Measurements from ENCODE around the gene SH2B3. TPM values are rescaled to one million over a fixed set of nuclear protein-coding genes. Genes with fewer than 3 reads are reported as not detected.

The SH2B3 gene
- total and polyA plus RNA-seq, 2 donors (not counting 1 experiment from before 2014, with no cell fraction given), result 21.9 to 69.4 TPM

DNA sequence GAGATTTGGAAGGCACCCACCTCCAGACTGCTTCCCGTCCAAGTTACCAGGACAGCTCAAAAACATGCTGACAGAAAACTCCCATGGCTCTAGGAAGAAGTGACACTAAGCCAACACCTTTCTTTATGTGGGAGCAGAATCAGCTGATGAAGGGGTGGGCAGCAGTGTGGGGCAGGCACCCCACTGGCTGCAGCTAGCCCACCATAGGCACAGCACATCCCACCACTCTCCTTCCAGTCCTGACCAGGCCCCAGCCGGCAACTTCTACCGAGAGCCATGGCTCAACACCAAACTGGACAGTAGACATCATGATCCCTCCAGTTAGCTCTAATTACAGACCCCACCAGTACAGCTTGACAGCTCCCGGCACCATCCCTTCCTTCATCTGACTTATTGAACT lies 45.0 kb downstream of the SH2B3 start:
- H3K4me2 ChIP-seq (replicated peaks; ENCODE audit: low read depth, low read length, poor library complexity, severe bottlenecking), result no peak overlapping the region
- no peak overlapping the region for H2AFZ ChIP-seq (ENCODE audit: insufficient read depth, low read depth, low read length, poor library complexity, severe bottlenecking)
- intact Hi-C loops (cut with micrococcal nuclease), result loop anchor here (1.0 to 2.0 kb wide), 5 partner anchors 16 to 119 kb away; no protein-coding TSS in a partner anchor
- Mint-ChIP-seq H3K27ac (peak overlapping the region; percentile 42), H3K27me3 (no peaks in the 10 kb centered on the region), H3K4me1 (peaks cover 39% of the 10 kb centered on the region), H3K4me3 (no peak overlapping the region), H3K9me3 (ENCODE audit: insufficient read depth) (no peaks in the 10 kb centered on the region)
- ATAC-seq (ENCODE audit: low read depth), result no peak
- no peak overlapping the region for H3K4me3 ChIP-seq (ENCODE audit: control extremely low read depth in 1 of 5, extremely low read depth in 1 of 5, insufficient read depth in 1 of 5, low read depth in 2 of 5, low read length in 4 of 5)
- peak overlapping the region in 1 of 2 donors; percentile 34 for H3K27ac ChIP-seq (ENCODE audit: low read length in 2 of 2)
- H3K9ac ChIP-seq (ENCODE audit: low read length), result no peak overlapping the region
- peaks cover 8 to 34% of the 10 kb centered on the region in 2 donors for H3K4me1 ChIP-seq (ENCODE audit: control insufficient read depth in 2 of 2, insufficient read depth in 2 of 2, low read length in 2 of 2)
- DNase-seq, result peak; percentile 13
- peaks cover 2 to 77% of the 10 kb centered on the region in 2 experiments for H3K36me3 ChIP-seq (replicated peaks in 1 of 2; ENCODE audit: control extremely low read depth in 1 of 2, control insufficient read depth in 1 of 2, extremely low read depth in 1 of 2, insufficient read depth in 2 of 2, low read length in 1 of 2)
- no peaks in the 10 kb centered on the region for H3K27me3 ChIP-seq (replicated peaks in 1 of 4; ENCODE audit: control extremely low read depth in 1 of 4, control insufficient read depth in 3 of 4, insufficient read depth in 4 of 4, low read length in 3 of 4)
- no peak for TF ChIP-seq EZH2 (IDR thresholded peaks at IDR 0.05; ENCODE audit: borderline replicate concordance, insufficient read depth, low read depth, low read length, poor library complexity, severe bottlenecking)
- TF ChIP-seq, protein P1, sequence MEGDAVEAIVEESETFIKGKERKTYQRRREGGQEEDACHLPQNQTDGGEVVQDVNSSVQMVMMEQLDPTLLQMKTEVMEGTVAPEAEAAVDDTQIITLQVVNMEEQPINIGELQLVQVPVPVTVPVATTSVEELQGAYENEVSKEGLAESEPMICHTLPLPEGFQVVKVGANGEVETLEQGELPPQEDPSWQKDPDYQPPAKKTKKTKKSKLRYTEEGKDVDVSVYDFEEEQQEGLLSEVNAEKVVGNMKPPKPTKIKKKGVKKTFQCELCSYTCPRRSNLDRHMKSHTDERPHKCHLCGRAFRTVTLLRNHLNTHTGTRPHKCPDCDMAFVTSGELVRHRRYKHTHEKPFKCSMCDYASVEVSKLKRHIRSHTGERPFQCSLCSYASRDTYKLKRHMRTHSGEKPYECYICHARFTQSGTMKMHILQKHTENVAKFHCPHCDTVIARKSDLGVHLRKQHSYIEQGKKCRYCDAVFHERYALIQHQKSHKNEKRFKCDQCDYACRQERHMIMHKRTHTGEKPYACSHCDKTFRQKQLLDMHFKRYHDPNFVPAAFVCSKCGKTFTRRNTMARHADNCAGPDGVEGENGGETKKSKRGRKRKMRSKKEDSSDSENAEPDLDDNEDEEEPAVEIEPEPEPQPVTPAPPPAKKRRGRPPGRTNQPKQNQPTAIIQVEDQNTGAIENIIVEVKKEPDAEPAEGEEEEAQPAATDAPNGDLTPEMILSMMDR (IDR thresholded peaks at IDR 0.05), result no peak
- peaks cover 28% of the 10 kb centered on the region for H3K79me2 ChIP-seq (ENCODE audit: control insufficient read depth, insufficient read depth, low read length)
- POLR2A ChIA-PET, result interaction anchor here (0.5 to 1.8 kb wide), 3 partner anchors 15 to 75 kb away, joined by 3 to 5 read pairs (median 3); no protein-coding TSS in a partner anchor
- WGBS (ENCODE audit: insufficient coverage), result 100% methylated on average over 3 of the region's 4 CpGs
- no peaks in the 10 kb centered on the region for H3K9me3 ChIP-seq (ENCODE audit: control extremely low read depth in 1 of 3, control insufficient read depth in 2 of 3, insufficient read depth in 1 of 3, low read length in 2 of 3)
- CTCF ChIA-PET, result interaction anchor here (0.6 to 42.0 kb wide), 18 partner anchors 8 to 1436 kb away, joined by 3 to 1472 read pairs (median 20); partner anchors contain the start of gene SH2B3
- H4K20me1 ChIP-seq (ENCODE audit: control insufficient read depth, insufficient read depth, low read length, poor library complexity, severe bottlenecking), result peaks cover 15% of the 10 kb centered on the region

DNA sequence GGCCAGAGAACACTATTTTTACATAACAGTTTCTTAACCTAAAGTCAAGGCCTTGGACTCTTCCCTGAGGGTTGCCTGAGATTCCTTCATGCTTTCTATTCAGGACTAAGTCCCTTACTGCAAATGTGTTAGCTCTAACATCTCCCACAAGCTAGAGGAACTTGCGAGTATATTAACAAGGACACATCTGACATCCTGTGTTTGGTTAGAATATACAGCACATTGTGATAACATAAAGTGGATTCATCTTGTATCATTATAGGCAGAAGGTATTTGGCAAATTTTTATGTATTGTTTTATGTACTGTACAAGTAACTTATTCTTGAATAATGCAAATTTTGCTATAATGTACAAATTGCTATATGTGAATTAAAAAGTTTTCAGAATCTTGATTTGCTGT lies 45.5 kb downstream of the SH2B3 start:
- Histone ChIP-seq H3K9me3 (ENCODE audit: control extremely low read depth in 1 of 3, control insufficient read depth in 2 of 3, insufficient read depth in 1 of 3, low read length in 2 of 3) (no peaks in the 10 kb centered on the region), H3K9ac (ENCODE audit: low read length) (no peak overlapping the region), H4K20me1 (ENCODE audit: control insufficient read depth, insufficient read depth, low read length, poor library complexity, severe bottlenecking) (peaks cover 10% of the 10 kb centered on the region), H3K27me3 (replicated peaks in 1 of 4; ENCODE audit: control extremely low read depth in 1 of 4, control insufficient read depth in 3 of 4, insufficient read depth in 4 of 4, low read length in 3 of 4) (no peaks in the 10 kb centered on the region), H3K36me3 (replicated peaks in 1 of 2; ENCODE audit: control extremely low read depth in 1 of 2, control insufficient read depth in 1 of 2, extremely low read depth in 1 of 2, insufficient read depth in 2 of 2, low read length in 1 of 2) (peaks cover 2 to 78% of the 10 kb centered on the region in 2 experiments), H3K27ac (ENCODE audit: low read length in 2 of 2) (peak overlapping the region in 1 of 2 donors; percentile 34), H3K4me3 (ENCODE audit: control extremely low read depth in 1 of 5, extremely low read depth in 1 of 5, insufficient read depth in 1 of 5, low read depth in 2 of 5, low read length in 4 of 5) (no peak overlapping the region), H3K4me1 (ENCODE audit: control insufficient read depth in 2 of 2, insufficient read depth in 2 of 2, low read length in 2 of 2) (peaks cover 2 to 29% of the 10 kb centered on the region in 2 donors), H2AFZ (ENCODE audit: insufficient read depth, low read depth, low read length, poor library complexity, severe bottlenecking) (no peak overlapping the region), H3K4me2 (replicated peaks; ENCODE audit: low read depth, low read length, poor library complexity, severe bottlenecking) (no peak overlapping the region), H3K79me2 (ENCODE audit: control insufficient read depth, insufficient read depth, low read length) (peaks cover 23% of the 10 kb centered on the region)
- ATAC-seq (ENCODE audit: low read depth), result no peak
- no CpG with 5 or more reads among the region's 1 CpG for WGBS (ENCODE audit: insufficient coverage)
- no peak for TF ChIP-seq EZH2 (IDR thresholded peaks at IDR 0.05; ENCODE audit: borderline replicate concordance, insufficient read depth, low read depth, low read length, poor library complexity, severe bottlenecking)
- TF ChIP-seq, protein P1 (IDR thresholded peaks at IDR 0.05), result no peak
- CTCF ChIA-PET, result interaction anchor here (0.6 to 42.0 kb wide), 32 partner anchors 8 to 1437 kb away, joined by 3 to 1472 read pairs (median 7); partner anchors contain the start of genes ACAD10, BRAP, PHETA1 and SH2B3
- peaks cover 33% of the 10 kb centered on the region for H3K4me1 Mint-ChIP-seq
- peak overlapping the region; percentile 42 for H3K27ac Mint-ChIP-seq
- POLR2A ChIA-PET, result interaction anchor here (1.0 to 1.8 kb wide), 2 partner anchors 16 to 48 kb away, joined by 5 to 14 read pairs; no protein-coding TSS in a partner anchor
- no peak overlapping the region for H3K4me3 Mint-ChIP-seq
- no peak for DNase-seq
- no peaks in the 10 kb centered on the region for H3K9me3 Mint-ChIP-seq (ENCODE audit: insufficient read depth)
- H3K27me3 Mint-ChIP-seq, result no peaks in the 10 kb centered on the region
- intact Hi-C loops (cut with micrococcal nuclease), result loop anchor here (1.0 to 2.0 kb wide), 5 partner anchors 16 to 120 kb away; no protein-coding TSS in a partner anchor
